ENCODE data around the gene SLC47A2. TPM values are rescaled to one million over a fixed set of nuclear protein-coding genes. Genes with fewer than 3 reads are reported as not detected.
A peak's percentile ranks its signal among the peaks of the same experiment; 100 is the strongest.

SLC47A2 gene
- total RNA-seq, 1 experiment from 2014 or later, result not detected

DNA sequence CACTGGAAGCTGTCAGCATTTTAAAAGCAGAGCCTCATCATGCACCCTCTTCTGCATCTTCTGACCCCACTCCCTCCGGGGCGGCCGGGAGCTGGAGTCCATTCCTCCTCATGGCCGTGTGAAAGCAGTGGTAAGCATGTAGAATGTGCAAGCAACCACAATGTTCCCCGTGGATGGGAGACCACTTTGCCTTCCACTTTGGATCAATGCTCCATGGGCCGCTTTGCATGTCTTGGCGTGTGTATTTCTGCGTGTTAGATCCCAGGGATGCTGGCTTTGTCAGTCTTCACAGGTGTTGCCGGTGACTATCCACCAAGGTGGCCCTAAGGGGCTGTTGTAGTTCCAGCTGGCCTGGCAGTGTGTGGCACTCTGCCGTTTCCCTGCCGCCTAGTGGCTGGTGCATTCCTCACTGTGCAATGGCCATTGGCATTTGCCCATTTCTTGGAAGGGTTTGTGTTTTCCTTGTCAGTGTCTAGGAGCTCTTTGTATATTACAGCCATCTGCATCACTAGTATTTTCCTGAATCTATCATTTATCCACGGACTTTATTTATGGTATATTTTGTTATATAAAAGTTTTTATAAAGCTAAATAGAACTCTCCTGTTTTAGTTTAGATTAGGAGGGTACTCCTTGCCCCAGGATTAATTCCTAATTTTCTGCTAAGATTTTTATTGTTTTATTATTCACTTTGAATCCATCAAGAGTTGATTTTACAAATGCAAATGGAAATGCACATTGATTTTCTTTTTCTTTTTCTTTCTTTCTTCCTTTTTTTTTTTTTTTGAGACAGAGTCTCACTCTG is 37.5 kb upstream of the SLC47A2 start:
- peak overlapping the region; percentile 59 for H3K27ac ChIP-seq (ENCODE audit: low read length)
- no TSS peak for BruUV-seq (replicated peaks)
- ChIA-PET POLR2A (no interaction called here), CTCF (interaction anchor here (0.6 to 1.6 kb wide), 4 partner anchors 8 to 220 kb away, joined by 3 to 7 read pairs (median 4); partner anchors contain the start of gene SLC47A1)
- peak; percentile 87 for ATAC-seq
- in situ Hi-C loops (cut with HindIII; ENCODE audit: low pct_unique_long_range_greater_than_20kb, low sequenced_read_pairs), result no loop called here
- H3K9me3 ChIP-seq (ENCODE audit: control insufficient read depth, insufficient read depth, low read depth, low read length), result no peaks in the 10 kb centered on the region
- intact Hi-C loops (cut with micrococcal nuclease; ENCODE audit: unreplicated experiment), result no loop called here
- H3K36me3 ChIP-seq (ENCODE audit: control insufficient read depth, insufficient read depth, low read length), result no peaks in the 10 kb centered on the region
- H3K4me1 ChIP-seq (ENCODE audit: control insufficient read depth, insufficient read depth, low read length), result peaks cover 13% of the 10 kb centered on the region
- no peak overlapping the region for H3K4me3 ChIP-seq (ENCODE audit: low read depth in 2 of 2, low read length in 2 of 2)
- no peaks in the 10 kb centered on the region for H3K27me3 ChIP-seq (ENCODE audit: control insufficient read depth, insufficient read depth, low read length)
- TF ChIP-seq, protein P1, sequence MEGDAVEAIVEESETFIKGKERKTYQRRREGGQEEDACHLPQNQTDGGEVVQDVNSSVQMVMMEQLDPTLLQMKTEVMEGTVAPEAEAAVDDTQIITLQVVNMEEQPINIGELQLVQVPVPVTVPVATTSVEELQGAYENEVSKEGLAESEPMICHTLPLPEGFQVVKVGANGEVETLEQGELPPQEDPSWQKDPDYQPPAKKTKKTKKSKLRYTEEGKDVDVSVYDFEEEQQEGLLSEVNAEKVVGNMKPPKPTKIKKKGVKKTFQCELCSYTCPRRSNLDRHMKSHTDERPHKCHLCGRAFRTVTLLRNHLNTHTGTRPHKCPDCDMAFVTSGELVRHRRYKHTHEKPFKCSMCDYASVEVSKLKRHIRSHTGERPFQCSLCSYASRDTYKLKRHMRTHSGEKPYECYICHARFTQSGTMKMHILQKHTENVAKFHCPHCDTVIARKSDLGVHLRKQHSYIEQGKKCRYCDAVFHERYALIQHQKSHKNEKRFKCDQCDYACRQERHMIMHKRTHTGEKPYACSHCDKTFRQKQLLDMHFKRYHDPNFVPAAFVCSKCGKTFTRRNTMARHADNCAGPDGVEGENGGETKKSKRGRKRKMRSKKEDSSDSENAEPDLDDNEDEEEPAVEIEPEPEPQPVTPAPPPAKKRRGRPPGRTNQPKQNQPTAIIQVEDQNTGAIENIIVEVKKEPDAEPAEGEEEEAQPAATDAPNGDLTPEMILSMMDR (IDR thresholded peaks at IDR 0.05), result peak; percentile 91
- TF ChIP-seq POLR2AphosphoS5 (IDR thresholded peaks at IDR 0.05; ENCODE audit: low read depth, low read length) (no peak), SIN3A (IDR thresholded peaks at IDR 0.05; ENCODE audit: borderline replicate concordance, insufficient read depth, low read depth, low read length) (no peak)
- DNase-seq (ENCODE audit: low read depth, low spot score), result no peak

- no peaks in the 10 kb centered on the region for H3K36me3 ChIP-seq (ENCODE audit: control insufficient read depth, insufficient read depth, low read length)
- in situ Hi-C loops (cut with HindIII; ENCODE audit: low pct_unique_long_range_greater_than_20kb, low sequenced_read_pairs), result no loop called here
- no peaks in the 10 kb centered on the region for H3K27me3 ChIP-seq (ENCODE audit: control insufficient read depth, insufficient read depth, low read length)
- no TSS peak for BruUV-seq (replicated peaks)
- TF ChIP-seq POLR2AphosphoS5 (IDR thresholded peaks at IDR 0.05; ENCODE audit: low read depth, low read length) (peak; percentile 22; the same call in 1 of the 2 replicates), TCF7L2 (IDR thresholded peaks at IDR 0.05; ENCODE audit: low read depth, low read length) (no peak), REST (IDR thresholded peaks at IDR 0.05; ENCODE audit: insufficient read depth in 1 of 2, low read depth in 2 of 2, low read length in 1 of 2) (no peak), SIN3A (IDR thresholded peaks at IDR 0.05; ENCODE audit: borderline replicate concordance, insufficient read depth, low read depth, low read length) (no peak)
- H3K27ac ChIP-seq (ENCODE audit: low read length), result peak overlapping the region; percentile 75
- H3K4me1 ChIP-seq (ENCODE audit: control insufficient read depth, insufficient read depth, low read length), result peaks cover 13% of the 10 kb centered on the region
- H3K9me3 ChIP-seq (ENCODE audit: control insufficient read depth, insufficient read depth, low read depth, low read length), result no peaks in the 10 kb centered on the region
- ChIA-PET CTCF (interaction anchor here (0.6 to 1.6 kb wide), 4 partner anchors 8 to 93 kb away, joined by 3 to 7 read pairs (median 4); no protein-coding TSS in a partner anchor), POLR2A (no interaction called here)
- intact Hi-C loops (cut with micrococcal nuclease; ENCODE audit: unreplicated experiment), result no loop called here
- H3K4me3 ChIP-seq (ENCODE audit: low read depth in 2 of 2, low read length in 2 of 2), result no peak overlapping the region
- DNase-seq (ENCODE audit: low read depth, low spot score) (peak; percentile 61), ATAC-seq (peak; percentile 95)
These were observed 36.7 kb upstream of the SLC47A2 start for GRCh38 chr17:19753051-19753509.
